HG03558 (cell line): ENCODE measurements around the gene UGT1A7.

Experiments
- ATAC-seq: cut with Tn5 transposase; IDR thresholded peaks from one replicate; pipeline ENCODE4 v1.9.1; 2021; ENCODE audit warnings: moderate number of reproducible peaks; ENCODE audit not compliant: unreplicated experiment; ENCODE audit errors: extremely low read depth

UGT1A7 gene

GRCh38 chr2:233758141-233758540 lies 76.4 kb downstream of the UGT1A7 start:
- ATAC-seq, result no peak

- ATAC-seq, result no peak
Observed at GRCh38 chr2:233758849-233759248, 77.1 kb downstream of the UGT1A7 start.

- no peak for ATAC-seq
Observed at GRCh38 chr2:233760043-233760442, 78.3 kb downstream of the UGT1A7 start, which contains the start of gene UGT1A1. Gene UGT1A1, plus strand, starts transcription at chr2:233760270. Its CDS starts 18 bp downstream, at chr2:233760288.

GRCh38 chr2:233761040-233761769 lies 79.5 kb downstream of the UGT1A7 start:
- no peak for ATAC-seq

GRCh38 chr2:233764264-233764663 lies 82.6 kb downstream of the UGT1A7 start:
- no peak for ATAC-seq

- ATAC-seq, result no peak
Observed at GRCh38 chr2:233764761-233765160, 83.1 kb downstream of the UGT1A7 start.

- no peak for ATAC-seq
Observed at GRCh38 chr2:233766416-233766815, 84.7 kb downstream of the UGT1A7 start.

GRCh38 chr2:233768076-233768475 lies 86.4 kb downstream of the UGT1A7 start:
- no peak for ATAC-seq

- ATAC-seq, result no peak
Observed at GRCh38 chr2:233769260-233769659, 87.6 kb downstream of the UGT1A7 start.

- no peak for ATAC-seq
Observed at GRCh38 chr2:233772153-233772552, 90.5 kb downstream of the UGT1A7 start.

GRCh38 chr2:233772583-233772982 lies 90.9 kb downstream of the UGT1A7 start:
- no peak for ATAC-seq

GRCh38 chr2:233773854-233774253 lies 92.2 kb downstream of the UGT1A7 start:
- ATAC-seq, result no peak

- ATAC-seq, result no peak
Observed at GRCh38 chr2:233775414-233775813, 93.7 kb downstream of the UGT1A7 start.

GRCh38 chr2:233778030-233778429 lies 96.3 kb downstream of the UGT1A7 start, which contains the start of gene MROH2A:
Gene MROH2A, plus strand, starts transcription at chr2:233778330. Its CDS starts 1,029 bp downstream, at chr2:233779359.
- ATAC-seq, result no peak

- ATAC-seq, result no peak
Observed at GRCh38 chr2:233779722-233780121, 98.0 kb downstream of the UGT1A7 start.

- no peak for ATAC-seq
Observed at GRCh38 chr2:233780771-233781170, 99.1 kb downstream of the UGT1A7 start.

- no peak for ATAC-seq
Observed at GRCh38 chr2:233789554-233789953, 107.9 kb downstream of the UGT1A7 start.

- no peak for ATAC-seq
Observed at GRCh38 chr2:233791151-233791882, 109.6 kb downstream of the UGT1A7 start.

GRCh38 chr2:233791883-233792329 lies 110.2 kb downstream of the UGT1A7 start:
- no peak for ATAC-seq

- no peak for ATAC-seq
Observed at GRCh38 chr2:233792720-233793119, 111.0 kb downstream of the UGT1A7 start.

GRCh38 chr2:233793465-233794127 lies 111.9 kb downstream of the UGT1A7 start:
- ATAC-seq, result no peak
